GM21529 (cell line): ENCODE results near the gene DCDC2C.
"Not testable (repeated sequence)": the region's sequence is repeated elsewhere in the genome, so short reads cannot be mapped to it uniquely, and the experiment has no call there.

Source experiments
- ATAC-seq: cut with Tn5 transposase; IDR thresholded peaks from one replicate; pipeline ENCODE4 v1.9.1; 2021; ENCODE audit not compliant: unreplicated experiment

The DCDC2C gene

GRCh38 chr2:3703236-3703756 is at the start of gene DCDC2C:
DCDC2C (plus strand) TSS chr2:3703575; CDS start chr2:3703752, 177 bp downstream.
- no peak for ATAC-seq

- no peak for ATAC-seq
Observed at GRCh38 chr2:3654011-3654410, 49.4 kb upstream of the DCDC2C start.

DNA sequence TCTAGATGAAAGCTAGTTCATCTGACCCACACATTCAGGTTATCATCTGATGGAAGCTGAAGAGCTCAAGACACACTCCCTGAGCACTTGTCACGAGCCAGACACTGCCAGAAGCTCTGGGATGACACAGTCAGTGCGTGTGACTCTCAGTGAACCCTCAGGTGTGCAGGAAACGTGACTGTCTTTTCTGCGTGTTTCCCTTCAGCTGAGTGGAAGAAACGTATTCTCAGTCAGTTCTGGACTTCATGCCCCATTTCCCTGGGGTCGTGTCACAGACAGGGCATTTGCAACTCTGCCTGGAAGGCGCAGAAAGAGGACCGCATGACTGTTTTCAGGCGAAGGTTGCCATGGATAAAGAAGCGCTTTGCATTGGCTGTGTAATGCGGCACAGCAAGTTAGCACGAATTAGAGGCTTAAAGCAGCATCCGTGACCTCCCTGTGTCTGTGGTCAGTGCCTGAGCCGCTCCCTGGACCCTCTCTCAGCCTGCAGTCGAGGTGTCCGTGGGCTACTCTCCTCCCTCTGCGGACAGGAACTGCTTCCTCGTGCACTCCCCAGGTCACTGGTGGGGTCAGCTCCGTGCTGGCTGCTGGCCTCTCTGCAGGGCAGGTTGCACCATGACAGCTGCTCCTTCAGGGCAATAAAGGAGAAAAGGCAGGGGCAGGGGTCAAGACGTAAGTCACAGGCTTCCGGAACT is 48.7 kb upstream of the DCDC2C start:
- ATAC-seq: no peak

DNA sequence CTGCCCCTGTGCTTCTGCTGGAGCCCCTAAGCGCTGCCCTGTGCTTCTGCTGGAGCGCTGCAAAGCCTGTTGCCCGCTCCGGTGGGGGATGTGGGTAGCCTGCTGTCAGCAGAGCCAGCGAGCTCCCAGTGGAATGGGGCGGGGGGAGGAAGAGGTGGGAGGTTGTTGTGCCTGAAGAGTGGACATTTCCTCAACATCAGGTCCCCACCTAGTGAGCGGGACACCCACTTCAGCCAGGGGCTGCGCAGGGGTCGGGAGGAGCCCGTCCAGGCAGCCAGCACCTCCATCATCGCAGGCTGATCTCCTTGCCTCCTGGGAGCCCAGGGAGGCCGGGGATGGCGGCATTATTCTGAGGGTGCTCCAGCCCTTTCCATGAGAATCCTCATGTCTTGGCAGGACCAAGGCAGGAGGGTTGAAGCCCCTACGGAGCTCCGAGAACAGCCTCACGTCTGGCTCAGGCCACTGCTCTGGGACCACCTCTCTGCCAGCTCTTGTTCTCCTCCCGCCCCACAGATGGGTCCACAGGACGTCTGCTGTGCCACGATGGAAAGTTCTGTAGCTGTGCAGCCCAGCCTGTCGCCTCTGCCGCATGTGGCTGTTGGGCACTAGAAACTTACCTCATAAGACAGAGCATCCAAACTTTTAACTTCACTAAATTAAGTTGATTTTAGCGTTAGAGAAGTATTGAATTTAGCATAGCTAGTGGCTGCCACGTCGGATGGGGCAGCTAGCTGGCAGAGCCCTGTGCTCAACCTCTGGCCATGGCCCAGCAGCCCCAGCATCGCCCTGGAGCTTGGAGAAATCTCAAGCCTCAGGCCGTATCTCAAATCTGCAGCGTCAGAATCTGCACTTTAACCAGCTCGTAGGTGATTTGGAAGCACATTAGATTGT is 47.3 kb upstream of the DCDC2C start:
- no peak for ATAC-seq

- ATAC-seq: no peak
Observed at GRCh38 chr2:3656762-3657721, 46.3 kb upstream of the DCDC2C start.

- no peak for ATAC-seq
Observed at GRCh38 chr2:3657881-3658280, 45.5 kb upstream of the DCDC2C start, which contains the start of gene ALLC. ALLC (plus strand) TSS chr2:3658200; CDS start chr2:3671158, 12,958 bp downstream.

DNA sequence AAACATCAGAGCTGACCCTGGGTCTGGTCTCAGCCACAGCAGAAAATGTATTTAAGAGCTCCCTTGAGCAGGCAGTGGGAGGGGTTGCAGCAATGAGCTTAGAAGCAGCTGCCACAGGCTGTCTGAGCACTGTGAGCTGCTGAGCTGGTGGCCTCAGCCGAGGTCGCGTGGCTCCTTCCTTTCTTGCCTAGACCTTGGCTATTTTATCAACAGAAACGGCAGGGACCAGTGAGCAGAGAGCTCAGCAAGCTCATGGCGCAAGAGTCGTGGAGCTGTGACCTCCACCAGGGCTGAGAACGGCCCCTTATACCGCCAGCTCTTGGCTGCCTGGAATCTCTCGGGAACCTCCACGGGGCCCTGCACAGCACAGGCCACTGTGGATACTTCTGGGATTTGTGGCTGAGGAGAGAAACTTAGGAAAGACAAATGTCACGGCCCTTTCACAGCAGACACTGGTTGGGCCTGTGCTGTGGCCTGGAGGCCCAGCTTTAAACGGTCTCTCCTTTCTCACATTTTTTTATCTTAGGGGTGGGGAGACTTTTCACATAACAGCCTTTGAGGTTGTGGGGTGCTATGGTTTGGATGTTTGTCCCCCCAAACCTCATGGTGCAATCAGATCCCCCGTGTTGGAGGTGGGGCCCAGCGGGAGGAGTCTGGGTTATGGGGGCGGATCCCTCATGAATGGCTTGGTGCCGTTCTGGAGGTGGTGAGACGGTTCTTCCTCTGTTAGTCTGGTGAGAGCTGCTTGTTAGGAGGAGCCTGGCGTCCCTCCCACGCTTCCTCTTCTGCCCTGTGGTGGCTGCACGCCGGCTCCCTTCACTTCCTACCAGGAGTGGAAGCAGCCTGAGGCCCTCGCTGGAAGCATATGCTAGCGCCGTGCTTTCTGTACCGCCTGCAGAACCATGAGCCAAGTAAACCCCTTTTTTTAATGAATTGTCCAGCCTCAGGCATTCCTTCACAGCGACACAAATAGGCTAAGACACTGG is 43.6 kb upstream of the DCDC2C start:
- no peak for ATAC-seq

- ATAC-seq: not testable (repeated sequence)
Observed at GRCh38 chr2:3660640-3661039, 42.7 kb upstream of the DCDC2C start.

GRCh38 chr2:3661149-3661660 is 42.2 kb upstream of the DCDC2C start:
- no peak for ATAC-seq

DNA sequence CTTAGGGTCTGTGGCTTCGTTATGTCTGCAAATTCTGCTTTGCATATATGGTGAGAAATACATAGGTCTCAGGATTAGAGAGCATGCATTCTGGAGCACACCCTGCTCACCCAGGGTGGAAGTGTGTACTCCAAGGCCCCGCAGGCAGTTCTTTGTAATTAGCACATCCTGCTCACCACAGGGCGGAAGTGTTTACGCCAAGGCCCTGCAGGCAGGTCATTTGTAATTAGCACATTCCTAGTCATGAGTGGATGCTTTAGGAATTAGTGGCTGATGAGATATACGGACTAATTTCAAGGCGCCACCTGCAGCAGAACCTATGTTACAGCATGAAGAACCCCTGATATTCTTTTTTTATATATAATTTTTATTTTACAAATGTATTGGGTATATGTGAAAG is 41.1 kb upstream of the DCDC2C start:
- ATAC-seq: no peak

- ATAC-seq: no peak
Observed at GRCh38 chr2:3664118-3664517, 39.3 kb upstream of the DCDC2C start.

DNA sequence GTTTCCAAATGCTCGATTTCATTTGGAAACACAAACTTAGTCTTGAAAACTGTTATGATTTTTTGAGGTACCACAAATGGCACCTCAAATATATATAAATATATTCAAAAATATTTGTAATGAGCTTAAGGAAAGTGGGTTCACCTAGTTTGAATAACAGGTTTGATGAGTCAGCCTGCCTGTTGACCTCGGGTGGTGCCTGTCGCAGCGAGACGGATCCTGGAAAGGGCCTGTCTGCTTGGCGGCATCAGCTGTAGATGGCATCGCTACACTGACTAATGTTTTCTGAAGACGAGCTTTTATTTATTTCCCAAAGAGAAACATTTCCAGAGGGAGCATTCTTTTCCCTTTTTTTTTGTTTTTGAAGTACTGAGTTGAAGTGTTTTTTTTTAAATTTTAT is 38.5 kb upstream of the DCDC2C start:
- no peak for ATAC-seq

GRCh38 chr2:3665886-3666612 is 37.3 kb upstream of the DCDC2C start:
- no peak for ATAC-seq

DNA sequence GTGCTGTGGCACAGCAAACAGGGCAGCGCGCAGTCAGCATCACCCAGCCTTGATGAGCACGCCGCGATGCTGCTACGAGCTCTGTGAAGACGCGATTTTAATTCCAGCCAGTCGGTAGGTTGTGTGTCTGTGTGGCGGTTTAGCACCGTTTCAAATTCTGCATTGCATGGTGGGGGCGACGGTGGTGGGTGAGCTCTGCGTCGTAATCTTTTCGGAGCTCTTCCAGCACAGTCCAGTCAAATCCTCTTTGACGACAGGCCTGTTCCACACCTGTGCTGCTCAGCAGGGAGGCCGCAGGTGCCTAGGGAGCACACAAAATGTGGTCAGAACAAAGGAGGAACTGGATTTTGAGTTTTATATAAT is 36.8 kb upstream of the DCDC2C start:
- no peak for ATAC-seq

- no peak for ATAC-seq
Observed at GRCh38 chr2:3667151-3667631, 36.2 kb upstream of the DCDC2C start.

DNA sequence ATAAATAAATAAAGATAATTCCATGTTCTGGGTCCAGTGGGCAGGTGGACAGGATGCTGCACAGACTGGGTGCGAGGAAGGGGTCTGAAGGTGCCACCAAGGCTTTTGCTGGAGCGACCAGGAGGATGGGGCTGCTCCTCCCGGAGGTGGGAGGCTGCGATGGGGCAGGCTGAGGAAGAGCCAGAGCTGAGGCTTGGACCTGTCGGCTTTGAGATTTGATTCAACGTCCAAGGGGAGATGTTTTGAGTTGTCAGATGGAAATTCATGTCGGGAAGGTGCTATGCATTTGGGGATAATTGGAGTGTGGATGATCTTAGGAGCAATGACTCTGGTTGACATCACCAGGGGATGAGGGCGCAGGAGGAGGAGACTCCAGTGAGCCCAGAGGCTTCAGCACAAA is 33.7 kb upstream of the DCDC2C start:
- ATAC-seq: no peak

DNA sequence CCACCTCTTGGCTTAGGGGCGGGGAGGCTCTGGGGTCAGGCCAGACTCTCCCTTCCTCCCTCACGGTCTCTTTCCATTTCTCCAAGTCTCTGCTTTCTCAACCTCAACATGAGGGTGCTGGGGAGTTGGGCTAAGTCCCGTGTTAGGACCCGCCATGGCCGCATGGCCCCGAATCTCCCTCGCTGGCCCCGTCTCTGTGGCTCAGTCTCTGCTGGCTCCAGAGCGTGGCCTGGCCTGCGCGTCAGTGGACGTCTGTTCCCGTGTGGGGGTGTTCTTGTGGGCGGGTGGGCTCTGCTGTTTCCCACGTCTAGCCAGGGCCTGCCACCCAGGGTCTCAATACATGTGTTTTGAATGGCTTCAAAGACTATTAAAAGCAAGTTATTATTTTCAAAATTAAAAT is 33.0 kb upstream of the DCDC2C start:
- no peak for ATAC-seq

- no peak for ATAC-seq
Observed at GRCh38 chr2:3670941-3671340, 32.4 kb upstream of the DCDC2C start.
